GM11168 (cell line): ENCODE results near the gene CPNE5.

ENCODE experiments used
- in situ Hi-C: fragments of 300-500 bp; cut with MboI; formaldehyde crosslinking; loops from one replicate; pipeline ENCODE4 v1.12.0; 2022; ENCODE audit warnings: low sequenced_read_pairs; ENCODE audit not compliant: unreplicated experiment

The CPNE5 gene

DNA sequence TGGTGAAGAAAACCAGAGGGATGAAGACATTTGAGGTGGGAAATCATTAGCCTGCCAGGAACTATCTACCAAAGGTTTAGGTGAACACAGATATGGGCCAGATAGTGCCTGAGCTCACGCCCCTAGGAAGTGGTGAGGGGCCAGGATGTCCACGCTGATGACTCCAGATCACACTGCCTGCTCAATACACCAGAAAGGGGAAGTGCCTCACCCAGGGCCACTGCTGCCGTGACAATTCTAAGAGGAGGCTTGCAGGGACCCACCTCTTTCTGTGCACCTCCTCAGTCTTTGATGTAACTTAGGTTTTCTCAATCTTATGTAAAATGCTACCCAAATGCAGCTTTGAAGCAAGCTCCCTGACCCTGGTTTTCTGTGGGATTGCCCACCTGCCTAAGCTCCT, 147.0 kb downstream of the CPNE5 start:
- in situ Hi-C loops: loop anchor here (5.0 kb wide), 1 partner anchor 70 kb away; no protein-coding TSS in a partner anchor

DNA sequence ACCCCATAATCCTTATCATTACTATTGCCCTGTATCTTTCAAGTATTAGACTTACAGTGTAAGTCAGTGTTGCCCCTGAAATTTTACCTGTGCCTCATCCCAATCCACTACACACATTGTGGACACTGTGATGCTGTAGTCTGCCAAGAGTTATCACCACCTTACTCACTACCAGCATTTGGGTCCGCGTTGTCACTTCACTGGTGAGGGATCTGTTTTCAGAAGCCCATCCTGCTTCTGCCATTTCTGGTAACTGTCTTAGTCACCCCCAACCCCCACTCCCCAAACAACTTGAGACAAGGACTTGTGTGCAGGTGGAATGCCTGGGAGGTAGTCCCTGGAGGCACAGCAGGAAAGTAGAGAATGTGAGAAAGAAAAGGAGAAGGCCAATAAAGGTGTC, 147.6 kb downstream of the CPNE5 start:
- in situ Hi-C loops: loop anchor here (5.0 kb wide), 1 partner anchor 69 kb away; no protein-coding TSS in a partner anchor

DNA sequence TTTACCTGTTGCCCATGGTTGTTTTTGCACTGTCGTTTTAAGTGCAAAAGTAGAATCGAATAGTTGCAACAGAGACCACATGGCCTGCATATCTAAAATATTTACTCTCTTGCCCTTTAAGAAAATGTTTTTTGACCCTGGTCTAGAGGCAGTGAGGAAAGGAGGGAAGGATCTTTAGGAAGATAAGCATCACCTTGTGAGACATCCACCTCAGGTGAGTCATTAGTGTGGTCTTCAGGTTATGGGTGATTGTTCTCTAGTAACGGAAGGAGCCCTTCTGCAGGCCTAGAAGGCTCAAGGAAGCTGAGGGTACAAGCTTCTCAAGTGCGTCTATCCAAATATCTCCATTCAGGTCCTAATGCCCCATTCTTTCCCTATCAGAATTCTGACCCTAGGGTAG, 148.2 kb downstream of the CPNE5 start:
- in situ Hi-C loops: loop anchor here (5.0 kb wide), 1 partner anchor 69 kb away; no protein-coding TSS in a partner anchor
